HG03571 (cell line): ENCODE data around the gene ACKR4.
"Not testable (repeated sequence)": the region's sequence is repeated elsewhere in the genome, so short reads cannot be mapped to it uniquely, and the experiment has no call there.

Experiments
- ATAC-seq: cut with Tn5 transposase; IDR thresholded peaks from one replicate; pipeline ENCODE4 v1.9.1; 2021; ENCODE audit not compliant: unreplicated experiment

The ACKR4 gene

DNA sequence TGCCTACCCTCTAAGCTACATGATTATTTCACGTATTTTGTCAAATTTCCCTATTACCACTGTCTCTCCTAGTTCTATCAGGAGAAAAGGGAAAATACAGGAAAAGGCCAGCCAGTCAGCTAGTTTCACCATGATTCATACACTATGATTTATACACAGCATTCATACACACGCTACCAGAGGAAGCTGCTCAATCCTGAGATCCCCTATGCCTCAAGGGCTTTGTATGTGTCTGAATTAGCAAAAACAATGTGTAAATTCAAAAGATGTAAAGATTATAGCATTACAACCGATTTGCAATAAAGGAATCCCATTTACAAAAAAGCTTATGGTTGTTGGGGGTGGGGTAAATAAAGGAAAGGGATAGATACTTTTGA lies 3.1 kb upstream of the ACKR4 start:
- no peak for ATAC-seq

DNA sequence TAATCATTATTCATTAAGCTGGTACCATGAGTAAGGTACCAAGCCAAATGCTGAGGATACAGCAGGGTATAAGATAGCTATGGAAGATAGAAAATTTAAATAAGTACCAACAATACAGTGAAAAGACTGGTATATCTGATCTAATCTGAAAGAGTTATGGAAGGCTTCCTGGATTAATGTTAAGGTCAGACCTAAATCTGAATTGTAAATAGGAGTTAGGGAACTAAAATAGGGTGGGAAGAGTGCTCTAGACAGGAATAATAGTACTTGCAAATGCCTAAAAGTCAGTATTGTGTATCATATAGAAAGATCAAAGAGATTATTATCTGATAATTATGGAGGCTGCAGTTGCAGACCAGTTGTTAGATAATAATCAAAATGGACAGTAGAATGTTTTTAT lies 2.6 kb upstream of the ACKR4 start:
- ATAC-seq, result no peak

DNA sequence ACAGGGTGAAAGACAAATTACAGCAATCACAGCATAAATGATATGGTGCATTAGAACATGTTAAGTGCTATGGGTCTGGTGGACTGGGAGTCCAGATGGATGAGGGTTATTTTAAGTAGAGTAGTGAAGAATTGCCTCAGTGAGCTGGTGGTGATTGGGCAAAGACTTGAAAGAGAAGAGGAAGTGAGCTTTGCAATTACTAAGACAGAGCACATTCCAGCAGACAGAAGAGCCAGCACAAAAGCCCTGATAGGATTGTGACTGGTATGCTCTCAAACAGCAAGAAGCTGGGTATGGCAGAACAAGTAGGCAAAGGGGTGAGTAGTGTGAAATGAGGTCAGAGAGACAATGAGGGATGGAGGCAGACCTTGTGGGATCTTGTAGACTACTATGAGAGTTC lies 2.1 kb upstream of the ACKR4 start:
- no peak for ATAC-seq

DNA sequence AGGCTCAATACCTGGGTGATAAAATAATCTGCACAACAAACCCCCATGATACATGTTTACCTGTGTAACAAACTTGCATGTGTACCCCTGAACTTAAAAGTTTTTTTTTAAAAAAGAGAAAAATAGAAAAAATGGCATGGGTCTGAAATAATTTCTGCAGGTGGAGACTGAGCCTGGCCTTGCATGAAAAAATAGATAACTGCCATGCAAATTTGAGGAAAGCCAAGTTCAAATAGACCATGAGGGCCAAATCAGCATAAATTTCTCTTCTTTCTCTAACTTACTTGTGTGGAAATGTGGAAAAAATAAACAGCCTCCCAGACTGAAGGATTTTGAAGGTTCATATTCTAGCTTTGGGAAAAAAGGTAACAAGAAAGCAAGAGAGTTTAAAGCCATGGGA lies 744 bp upstream of the ACKR4 start:
- ATAC-seq, result no peak

DNA sequence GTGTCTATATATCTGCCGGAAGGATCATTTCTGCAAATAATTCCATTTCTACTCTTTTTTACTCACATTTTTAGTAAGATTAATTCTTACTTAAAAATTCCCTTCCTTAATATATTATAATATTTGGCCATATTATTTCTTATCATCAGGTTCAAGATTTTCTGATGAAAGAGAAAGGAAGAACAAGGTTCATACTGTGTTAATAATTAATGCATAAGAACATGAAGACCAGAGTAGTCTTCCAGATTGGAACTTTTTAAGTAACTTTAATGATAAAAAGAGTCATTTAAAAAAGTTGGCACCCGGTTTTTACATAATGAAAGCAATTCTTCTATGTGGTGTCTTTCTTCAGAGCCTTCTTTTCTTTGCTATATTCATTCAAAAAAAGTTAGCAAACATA lies 590 bp downstream of the ACKR4 start:
- ATAC-seq, result no peak

DNA sequence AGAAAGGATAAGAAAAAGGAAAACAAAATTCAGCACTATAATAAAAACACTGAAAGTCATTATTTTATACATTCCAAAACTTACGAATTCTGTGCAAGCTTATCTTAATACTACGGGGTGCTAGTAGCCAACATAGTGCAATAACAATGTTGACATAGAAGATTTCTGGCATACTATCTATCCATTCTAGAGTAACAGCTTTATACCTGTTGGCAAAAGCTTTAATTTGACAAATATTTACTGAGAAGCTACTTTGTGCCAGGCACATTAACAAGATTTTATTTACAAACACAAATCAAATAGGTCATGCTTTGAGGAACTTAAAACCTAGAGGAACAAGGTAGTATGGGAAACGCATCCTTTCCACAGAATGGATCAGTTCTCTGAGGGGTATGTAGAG lies 1.1 kb downstream of the ACKR4 start:
- no peak for ATAC-seq

DNA sequence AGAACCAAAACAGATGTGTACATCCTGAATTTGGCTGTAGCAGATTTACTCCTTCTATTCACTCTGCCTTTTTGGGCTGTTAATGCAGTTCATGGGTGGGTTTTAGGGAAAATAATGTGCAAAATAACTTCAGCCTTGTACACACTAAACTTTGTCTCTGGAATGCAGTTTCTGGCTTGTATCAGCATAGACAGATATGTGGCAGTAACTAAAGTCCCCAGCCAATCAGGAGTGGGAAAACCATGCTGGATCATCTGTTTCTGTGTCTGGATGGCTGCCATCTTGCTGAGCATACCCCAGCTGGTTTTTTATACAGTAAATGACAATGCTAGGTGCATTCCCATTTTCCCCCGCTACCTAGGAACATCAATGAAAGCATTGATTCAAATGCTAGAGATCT lies 3.5 kb downstream of the ACKR4 start:
- not testable (repeated sequence) for ATAC-seq

DNA sequence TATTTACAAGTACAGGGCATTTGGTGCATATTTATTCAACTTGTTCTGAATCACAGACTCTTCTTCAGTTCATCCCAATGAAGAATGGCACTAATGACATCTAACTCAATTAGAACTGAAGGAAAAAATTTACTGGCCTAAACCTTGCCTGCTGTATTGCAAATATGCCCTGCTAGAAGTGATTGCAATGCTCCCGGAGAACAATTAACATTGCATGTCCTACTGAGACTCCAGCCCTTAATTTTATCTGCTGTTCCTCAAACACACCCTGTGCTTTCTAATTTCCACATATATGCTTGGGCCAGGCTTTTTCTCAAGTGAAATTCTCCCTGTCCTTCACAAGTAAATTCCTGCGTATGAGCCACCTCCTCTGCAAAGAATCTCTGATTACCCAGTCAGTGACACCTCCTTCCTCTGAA lies 8.3 kb downstream of the ACKR4 start:
- no peak for ATAC-seq

DNA sequence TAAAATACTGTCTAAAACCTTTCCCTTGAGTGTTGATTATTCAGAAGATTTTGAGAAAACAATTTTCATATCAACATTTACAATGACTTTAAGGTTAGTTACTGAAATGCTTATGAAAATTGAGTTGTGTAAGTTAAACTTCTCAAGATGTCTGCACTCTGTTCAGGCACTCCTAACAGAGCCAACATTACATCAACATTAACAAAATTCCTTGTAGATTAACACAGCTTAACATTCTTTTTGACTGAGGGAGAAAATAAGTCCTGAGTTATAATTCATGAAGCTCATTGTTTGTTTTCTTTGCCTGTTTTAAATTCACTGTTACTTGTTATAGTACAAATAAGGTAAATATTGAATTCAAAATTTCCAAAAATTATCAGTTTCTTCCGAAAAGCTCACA lies 9.0 kb downstream of the ACKR4 start:
- no peak for ATAC-seq

DNA sequence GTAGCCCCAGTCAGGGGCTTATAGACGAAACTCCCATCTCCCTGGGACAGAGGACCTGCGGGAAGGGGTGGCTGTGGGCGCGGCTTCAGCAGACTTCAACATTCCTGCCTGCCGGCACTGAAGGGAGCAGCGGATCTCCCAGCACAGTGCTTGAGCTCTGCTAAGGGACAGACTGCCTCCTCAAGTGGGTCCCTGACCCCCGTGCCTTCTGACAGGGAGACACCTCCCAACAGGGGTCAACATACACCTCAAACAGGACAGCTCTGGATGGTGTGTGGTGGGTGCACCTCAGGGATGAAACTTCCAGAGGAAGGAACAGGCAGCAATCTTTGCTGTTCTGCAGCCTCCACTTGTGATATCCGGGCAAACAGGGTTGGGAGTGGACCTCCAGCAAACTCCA lies 9.6 kb downstream of the ACKR4 start:
- not testable (repeated sequence) for ATAC-seq

DNA sequence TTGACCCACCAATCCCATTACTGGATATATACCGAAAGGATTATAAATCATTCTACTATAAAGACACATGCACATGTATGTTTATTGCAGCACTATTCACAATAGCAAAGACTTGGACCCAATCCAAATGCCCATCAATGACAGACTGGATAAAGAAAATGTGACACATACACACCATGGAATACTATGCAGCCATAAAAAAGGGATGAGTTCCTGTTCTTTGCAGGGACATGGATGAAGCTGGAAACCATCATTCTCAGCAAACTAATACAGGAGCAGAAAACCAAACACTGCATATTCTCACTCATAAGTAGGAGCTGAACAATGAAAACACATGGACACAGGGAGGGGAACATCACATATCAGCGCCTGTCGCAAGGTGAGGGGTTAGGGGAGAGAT lies 18.2 kb downstream of the ACKR4 start:
- not testable (repeated sequence) for ATAC-seq

DNA sequence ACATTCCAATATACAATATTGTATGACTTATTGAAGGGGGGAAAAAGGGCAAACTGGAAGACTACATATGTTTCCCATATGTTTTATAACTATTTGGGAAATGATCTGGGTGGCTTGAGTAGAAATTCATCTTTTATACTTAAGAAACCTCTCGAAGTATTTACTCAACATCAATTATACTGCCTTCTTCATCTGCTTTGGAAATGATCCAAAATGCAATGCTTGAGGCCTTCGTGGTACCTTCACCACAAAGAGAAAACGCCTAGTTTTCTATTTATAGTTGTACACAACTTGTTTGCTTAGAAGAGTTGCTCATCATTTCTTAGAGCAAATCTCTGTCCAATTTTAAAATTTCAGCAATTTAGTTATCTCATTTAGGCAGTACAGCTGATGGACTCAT lies 18.8 kb downstream of the ACKR4 start:
- no peak for ATAC-seq

DNA sequence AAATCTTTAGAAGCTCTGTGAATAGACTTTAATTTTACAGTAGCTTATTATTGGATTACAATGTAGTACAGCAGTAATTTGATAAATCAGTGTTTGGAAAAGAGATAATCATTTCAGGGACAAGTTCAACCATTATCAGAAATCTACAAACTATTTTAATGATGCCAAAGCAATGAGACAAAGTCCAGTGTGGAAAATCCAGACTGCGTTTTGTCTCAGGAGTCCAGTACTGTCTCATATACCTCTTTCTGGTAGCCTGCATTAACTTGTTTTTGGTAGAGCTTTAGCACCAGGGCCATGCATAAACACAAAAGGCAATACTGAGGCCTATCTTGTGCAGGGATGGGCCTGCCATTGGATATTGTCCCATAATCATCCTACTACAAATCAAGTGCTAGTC lies 19.7 kb downstream of the ACKR4 start:
- ATAC-seq, result no peak

DNA sequence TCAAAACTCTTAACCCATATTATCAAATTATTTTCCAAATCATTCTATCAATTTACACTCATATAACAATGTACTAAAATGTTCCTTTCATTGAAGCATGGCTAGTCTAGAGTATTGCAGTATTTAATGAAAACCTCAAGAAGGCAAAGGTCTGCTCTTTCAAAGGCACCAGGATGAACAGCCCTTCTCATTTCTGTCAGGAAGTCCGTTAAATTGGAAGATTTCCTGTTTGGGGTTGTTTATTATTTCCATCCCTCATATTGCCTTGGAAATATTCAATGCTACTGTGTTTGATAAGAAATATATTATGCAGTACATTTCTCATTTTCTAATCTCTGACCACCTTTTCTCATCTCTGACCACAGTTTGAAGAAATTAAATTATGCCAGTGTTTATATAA lies 25.1 kb downstream of the ACKR4 start:
- no peak for ATAC-seq

DNA sequence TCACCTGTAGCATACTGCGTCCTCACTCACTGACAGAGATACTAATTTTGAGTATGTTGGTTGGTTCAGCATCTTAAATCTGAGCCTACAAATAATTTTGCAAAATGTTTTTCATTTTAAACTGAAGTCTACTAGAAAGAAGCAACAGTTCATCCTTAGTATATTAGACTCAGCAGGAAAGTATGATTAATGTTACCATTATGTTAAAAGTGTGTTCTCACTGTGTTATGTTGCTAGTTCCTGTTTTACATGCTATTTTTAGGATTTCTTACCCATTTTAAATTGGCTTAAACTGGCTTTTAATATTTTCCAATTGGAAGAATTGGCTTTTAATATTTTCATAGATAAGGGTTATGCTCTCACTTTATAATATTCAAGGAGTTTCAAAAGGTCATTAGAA lies 25.7 kb downstream of the ACKR4 start:
- no peak for ATAC-seq

DNA sequence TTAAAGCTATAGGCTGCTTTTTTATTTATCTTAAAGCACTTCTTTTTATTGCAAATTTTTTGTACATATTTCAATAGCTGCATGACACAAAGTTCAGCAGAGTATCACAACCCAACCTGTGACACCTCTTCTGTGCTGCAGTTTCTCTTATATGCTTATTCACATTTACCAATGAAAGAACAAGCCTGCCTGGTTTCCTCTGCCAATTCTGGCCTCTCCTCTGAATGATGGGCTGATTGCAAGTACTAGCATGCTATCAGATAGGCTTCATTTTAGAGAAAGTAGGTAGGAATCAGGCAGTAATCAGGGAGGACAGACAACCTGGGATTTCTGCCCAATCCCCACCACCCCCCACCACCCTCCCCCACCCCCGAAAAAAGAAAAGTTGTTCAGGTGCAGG lies 26.6 kb downstream of the ACKR4 start:
- no peak for ATAC-seq

DNA sequence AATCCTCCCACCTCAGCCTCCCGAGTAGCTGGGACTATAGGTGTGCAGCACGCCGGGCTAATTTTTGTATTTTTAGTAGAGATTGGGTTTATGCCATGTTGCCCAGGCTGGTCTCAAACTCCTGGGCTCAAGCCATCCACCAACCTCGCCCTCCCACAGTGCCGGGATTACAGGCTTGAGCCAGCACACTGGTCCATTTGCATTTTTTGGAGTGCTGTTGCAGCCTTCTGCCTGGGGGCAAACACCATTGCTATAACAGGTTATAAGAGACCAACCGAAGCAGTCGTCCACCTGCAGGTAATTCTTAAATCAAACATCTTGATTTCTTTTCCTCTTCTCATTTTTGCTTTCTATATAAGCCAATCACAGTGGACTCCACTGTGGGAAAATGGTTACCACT lies 27.7 kb downstream of the ACKR4 start:
- no peak for ATAC-seq

DNA sequence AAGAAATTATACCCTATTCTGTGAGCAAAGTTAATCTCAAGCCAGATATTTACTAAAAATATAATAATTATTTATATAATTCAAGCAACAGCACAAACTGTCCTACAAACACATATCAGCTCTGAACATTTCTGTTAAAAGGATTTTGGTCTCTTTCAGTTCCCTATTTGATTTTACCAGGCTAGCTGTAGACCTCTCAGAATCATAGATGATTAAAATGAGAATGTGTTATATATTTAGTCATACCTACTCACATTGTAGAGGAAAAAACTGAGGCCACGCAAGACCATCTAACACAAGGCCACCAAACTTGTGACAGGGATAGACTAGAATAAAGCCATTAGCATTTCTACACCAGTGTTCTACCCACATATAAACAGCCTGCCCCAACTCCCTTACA lies 28.5 kb downstream of the ACKR4 start:
- no peak for ATAC-seq

DNA sequence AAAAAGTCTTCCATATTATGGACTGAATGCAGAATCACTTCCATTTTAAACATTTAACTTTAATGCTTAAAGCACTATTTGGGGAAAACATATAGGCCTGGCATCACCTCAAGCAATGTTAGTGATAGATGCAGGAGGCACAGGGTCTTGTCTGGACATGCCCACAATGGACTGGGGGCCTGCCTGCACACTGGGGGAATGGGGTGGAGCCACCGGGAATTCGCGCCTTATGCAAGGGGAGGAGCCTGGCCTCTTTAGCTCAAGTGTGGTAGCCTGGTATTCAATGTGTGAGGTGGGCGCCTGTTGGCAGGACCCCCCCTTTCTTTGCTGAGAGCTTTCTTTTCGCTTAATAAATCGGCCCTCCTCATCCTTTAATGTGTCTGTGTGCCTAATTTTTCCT lies 29.9 kb downstream of the ACKR4 start:
- ATAC-seq, result no peak

DNA sequence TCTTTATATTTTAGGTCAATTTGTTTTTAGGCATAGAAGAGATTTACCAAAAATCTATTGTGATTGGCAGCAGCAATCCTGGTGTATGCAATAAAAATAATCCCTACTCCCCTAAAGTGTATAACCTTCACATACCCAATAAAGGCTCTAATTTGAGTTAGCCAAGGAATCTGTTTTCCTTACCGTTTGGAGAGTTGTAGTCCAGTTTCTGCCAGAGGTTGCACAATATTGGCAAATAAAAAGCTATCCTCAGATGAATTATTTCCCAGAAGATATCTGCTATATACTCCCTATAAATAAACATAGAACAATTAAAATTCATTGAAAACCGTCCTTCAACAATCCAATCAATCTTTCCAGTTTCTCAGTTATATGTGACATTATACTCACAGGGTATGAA lies 31.1 kb downstream of the ACKR4 start:
- no peak for ATAC-seq

DNA sequence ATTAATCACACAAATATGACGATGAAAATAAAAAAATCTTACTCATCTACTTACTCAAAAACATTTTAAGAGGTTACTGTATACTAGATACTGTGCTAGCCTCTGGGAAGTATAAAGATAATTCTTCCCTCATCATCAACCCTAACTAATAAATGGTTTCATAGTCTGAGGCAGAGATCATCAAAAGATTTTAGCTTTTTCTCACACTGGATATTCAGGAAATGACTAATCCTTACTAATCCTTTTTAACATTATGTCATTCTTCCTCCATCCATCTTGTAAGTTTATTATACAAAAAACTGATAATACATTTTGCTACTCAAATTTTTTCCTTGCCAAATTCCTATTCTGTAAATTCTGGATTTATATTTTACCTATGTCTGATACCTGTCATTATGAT lies 32.9 kb downstream of the ACKR4 start:
- no peak for ATAC-seq

DNA sequence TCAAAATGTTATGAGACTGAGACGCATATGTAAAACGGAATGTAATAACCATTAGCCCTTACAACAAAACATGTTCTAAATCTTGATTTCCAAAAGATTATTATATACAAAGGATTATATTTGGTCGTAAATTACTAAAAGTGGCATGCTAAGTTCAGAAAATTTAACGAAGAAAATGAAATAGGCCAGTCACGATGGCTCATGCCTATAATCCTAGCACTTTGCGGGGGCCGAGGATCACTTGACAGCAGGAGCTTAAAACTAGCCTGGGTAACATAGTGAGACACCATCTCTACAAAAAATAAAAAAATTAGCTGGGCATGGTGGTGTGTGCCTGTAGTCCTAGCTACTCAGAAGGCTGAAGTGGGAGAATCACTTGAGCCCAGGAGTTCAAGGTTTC lies 33.5 kb downstream of the ACKR4 start:
- no peak for ATAC-seq

DNA sequence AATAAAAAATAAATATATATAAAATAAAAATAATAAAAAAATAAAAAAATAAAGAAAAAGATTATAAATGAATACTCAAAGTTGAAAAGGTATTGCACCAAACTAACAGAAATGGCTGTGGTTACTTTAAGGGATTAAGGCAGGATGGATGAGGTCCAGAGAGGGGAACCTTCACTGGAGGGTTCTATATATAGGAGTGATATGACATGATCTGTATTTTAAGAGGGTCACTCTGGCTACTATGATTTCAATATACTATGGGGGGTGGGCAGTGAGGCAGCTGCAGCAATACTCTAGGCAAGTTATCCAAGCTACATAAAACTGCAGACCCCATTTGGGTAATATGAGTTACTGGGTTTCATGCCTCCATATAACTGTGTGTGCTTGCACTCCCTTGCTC lies 38.0 kb downstream of the ACKR4 start:
- no peak for ATAC-seq

DNA sequence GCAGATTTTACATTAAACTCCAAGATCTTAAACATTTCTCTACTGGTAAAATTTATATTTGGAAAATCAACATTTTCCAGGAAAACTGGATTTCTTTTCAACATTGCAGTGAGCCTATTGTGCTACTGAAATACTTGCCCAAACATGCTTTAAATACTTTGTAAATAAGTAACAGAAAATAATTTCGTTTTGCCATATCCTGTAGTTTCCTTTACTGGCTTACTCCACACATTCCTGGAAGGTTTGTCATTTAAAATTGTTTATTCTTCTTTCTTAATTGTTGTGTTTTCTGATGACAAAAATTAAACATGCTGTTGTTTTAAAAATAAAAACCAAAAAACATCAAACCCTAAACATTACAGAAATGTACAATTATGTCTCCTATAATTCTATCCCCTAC lies 40.5 kb downstream of the ACKR4 start:
- no peak for ATAC-seq
